ENCODE measurements around the gene AP5S1.

Gene AP5S1

GRCh38 chr20:3798908-3799248 is 21.5 kb upstream of the AP5S1 start:
- ATAC-seq: no peak
- Mint-ChIP-seq H3K4me3 (no peak overlapping the region), H3K27me3 (no peaks in the 10 kb centered on the region), H3K36me3 (peaks cover 24% of the 10 kb centered on the region), H3K4me1 (peaks cover 70% of the 10 kb centered on the region), H3K27ac (peak overlapping the region; percentile 99), H3K9me3 (no peaks in the 10 kb centered on the region)

- H3K36me3 Mint-ChIP-seq: peaks cover 35% of the 10 kb centered on the region
- ATAC-seq: no peak
- peaks cover 72% of the 10 kb centered on the region for H3K4me1 Mint-ChIP-seq
- no peaks in the 10 kb centered on the region for H3K9me3 Mint-ChIP-seq
- peak overlapping the region; percentile 99 for H3K27ac Mint-ChIP-seq
- no peak overlapping the region for H3K4me3 Mint-ChIP-seq
- H3K27me3 Mint-ChIP-seq: no peaks in the 10 kb centered on the region
Measured at GRCh38 chr20:3800256-3800877, 20.0 kb upstream of the AP5S1 start.

GRCh38 chr20:3800878-3801260 is 19.5 kb upstream of the AP5S1 start:
- ATAC-seq: no peak
- no peaks in the 10 kb centered on the region for H3K9me3 Mint-ChIP-seq
- H3K36me3 Mint-ChIP-seq: peaks cover 39% of the 10 kb centered on the region
- peaks cover 67% of the 10 kb centered on the region for H3K4me1 Mint-ChIP-seq
- no peak overlapping the region for H3K4me3 Mint-ChIP-seq
- H3K27ac Mint-ChIP-seq: peak overlapping the region; percentile 99
- no peaks in the 10 kb centered on the region for H3K27me3 Mint-ChIP-seq

- H3K27ac Mint-ChIP-seq: peak overlapping the region; percentile 99
- peaks cover 43% of the 10 kb centered on the region for H3K36me3 Mint-ChIP-seq
- no peaks in the 10 kb centered on the region for H3K9me3 Mint-ChIP-seq
- no peak for ATAC-seq
- no peak overlapping the region for H3K4me3 Mint-ChIP-seq
- H3K27me3 Mint-ChIP-seq: no peaks in the 10 kb centered on the region
- peaks cover 66% of the 10 kb centered on the region for H3K4me1 Mint-ChIP-seq
Measured at GRCh38 chr20:3801299-3801698, 19.0 kb upstream of the AP5S1 start.

GRCh38 chr20:3801846-3802245 is 18.5 kb upstream of the AP5S1 start:
- no peaks in the 10 kb centered on the region for H3K27me3 Mint-ChIP-seq
- H3K4me1 Mint-ChIP-seq: peaks cover 62% of the 10 kb centered on the region
- peak overlapping the region; percentile 47 for H3K27ac Mint-ChIP-seq
- ATAC-seq: no peak
- no peak overlapping the region for H3K4me3 Mint-ChIP-seq
- H3K9me3 Mint-ChIP-seq: no peaks in the 10 kb centered on the region
- peaks cover 44% of the 10 kb centered on the region for H3K36me3 Mint-ChIP-seq

- H3K9me3 Mint-ChIP-seq: no peaks in the 10 kb centered on the region
- no peaks in the 10 kb centered on the region for H3K27me3 Mint-ChIP-seq
- H3K36me3 Mint-ChIP-seq: peaks cover 44% of the 10 kb centered on the region
- H3K27ac Mint-ChIP-seq: peak overlapping the region; percentile 47
- no peak overlapping the region for H3K4me3 Mint-ChIP-seq
- no peak for ATAC-seq
- peaks cover 54% of the 10 kb centered on the region for H3K4me1 Mint-ChIP-seq
Measured at GRCh38 chr20:3802524-3803239, 17.7 kb upstream of the AP5S1 start.

GRCh38 chr20:3803289-3803688 is 17.1 kb upstream of the AP5S1 start:
- no peak overlapping the region for H3K4me3 Mint-ChIP-seq
- no peak overlapping the region for H3K27ac Mint-ChIP-seq
- peaks cover 44% of the 10 kb centered on the region for H3K36me3 Mint-ChIP-seq
- no peak for ATAC-seq
- peaks cover 48% of the 10 kb centered on the region for H3K4me1 Mint-ChIP-seq
- H3K27me3 Mint-ChIP-seq: no peaks in the 10 kb centered on the region
- H3K9me3 Mint-ChIP-seq: no peaks in the 10 kb centered on the region

GRCh38 chr20:3803854-3804253 is 16.5 kb upstream of the AP5S1 start:
- no peak for ATAC-seq
- Mint-ChIP-seq H3K4me3 (no peak overlapping the region), H3K4me1 (peaks cover 42% of the 10 kb centered on the region)

GRCh38 chr20:3804254-3804751 is 16.0 kb upstream of the AP5S1 start:
- Mint-ChIP-seq H3K4me1 (peaks cover 38% of the 10 kb centered on the region), H3K36me3 (peaks cover 44% of the 10 kb centered on the region), H3K27ac (no peak overlapping the region), H3K27me3 (no peaks in the 10 kb centered on the region), H3K9me3 (no peaks in the 10 kb centered on the region), H3K4me3 (no peak overlapping the region)
- ATAC-seq: no peak

More at GRCh38 chr20:3803854-3804253, 16.5 kb upstream of the AP5S1 start:
- Mint-ChIP-seq H3K27me3 (no peaks in the 10 kb centered on the region), H3K36me3 (peaks cover 44% of the 10 kb centered on the region), H3K27ac (no peak overlapping the region), H3K9me3 (no peaks in the 10 kb centered on the region)

GRCh38 chr20:3804781-3805180 is 15.6 kb upstream of the AP5S1 start:
- Mint-ChIP-seq H3K27ac (no peak overlapping the region), H3K4me3 (no peak overlapping the region), H3K9me3 (no peaks in the 10 kb centered on the region), H3K27me3 (no peaks in the 10 kb centered on the region), H3K36me3 (peaks cover 44% of the 10 kb centered on the region), H3K4me1 (peaks cover 33% of the 10 kb centered on the region)
- no peak for ATAC-seq

GRCh38 chr20:3808544-3808943 is 11.8 kb upstream of the AP5S1 start:
- ATAC-seq: no peak
- no peaks in the 10 kb centered on the region for H3K9me3 Mint-ChIP-seq
- no peak overlapping the region for H3K4me3 Mint-ChIP-seq
- H3K4me1 Mint-ChIP-seq: peaks cover 18% of the 10 kb centered on the region
- H3K36me3 Mint-ChIP-seq: peaks cover 24% of the 10 kb centered on the region
- H3K27ac Mint-ChIP-seq: no peak overlapping the region
- no peaks in the 10 kb centered on the region for H3K27me3 Mint-ChIP-seq

- peak overlapping the region; percentile 77 for H3K27ac Mint-ChIP-seq
- H3K36me3 Mint-ChIP-seq: no peaks in the 10 kb centered on the region
Measured at GRCh38 chr20:3811467-3812258, 8.7 kb upstream of the AP5S1 start.

GRCh38 chr20:3812259-3812681 is 8.1 kb upstream of the AP5S1 start:
- Mint-ChIP-seq H3K27ac (peak overlapping the region; percentile 77), H3K27me3 (no peaks in the 10 kb centered on the region), H3K4me1 (peaks cover 13% of the 10 kb centered on the region), H3K9me3 (no peaks in the 10 kb centered on the region), H3K36me3 (no peaks in the 10 kb centered on the region), H3K4me3 (no peak overlapping the region)
- ATAC-seq: no peak

More at GRCh38 chr20:3811467-3812258, 8.7 kb upstream of the AP5S1 start:
- Mint-ChIP-seq H3K4me1 (peaks cover 13% of the 10 kb centered on the region), H3K4me3 (peak overlapping the region; percentile 52), H3K9me3 (no peaks in the 10 kb centered on the region), H3K27me3 (no peaks in the 10 kb centered on the region)
- ATAC-seq: peak; percentile 86

GRCh38 chr20:3812975-3813847 is 7.1 kb upstream of the AP5S1 start:
- Mint-ChIP-seq H3K4me3 (no peak overlapping the region), H3K27me3 (no peaks in the 10 kb centered on the region), H3K9me3 (no peaks in the 10 kb centered on the region), H3K36me3 (no peaks in the 10 kb centered on the region), H3K4me1 (peaks cover 13% of the 10 kb centered on the region), H3K27ac (no peak overlapping the region)
- ATAC-seq: no peak
